ENCODE data around the gene HHIPL2.
"Not testable (repeated sequence)": the region's sequence is repeated elsewhere in the genome, so short reads cannot be mapped to it uniquely, and the experiment has no call there.

The HHIPL2 gene

DNA sequence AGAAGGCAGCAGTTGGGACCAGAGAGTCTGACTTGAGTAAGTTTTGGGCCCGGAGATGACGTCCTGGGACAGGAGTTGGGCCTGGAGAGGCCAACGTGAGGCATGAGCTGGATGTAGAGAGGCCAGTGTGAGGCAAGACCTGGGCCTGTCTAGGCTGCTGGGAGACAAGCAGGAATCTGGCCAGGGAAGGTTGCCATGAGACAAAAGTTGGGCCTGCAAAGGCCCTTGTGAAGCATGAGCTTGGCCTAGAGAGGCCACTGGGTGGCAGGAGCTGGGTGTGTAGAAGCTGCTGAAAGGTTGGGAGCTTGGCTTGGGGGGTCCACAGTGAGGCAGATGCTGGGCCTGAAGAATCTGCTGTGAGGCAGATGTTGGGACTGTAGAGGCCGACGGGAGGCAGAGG lies 71.5 kb downstream of the HHIPL2 start:
- not testable (repeated sequence) for ATAC-seq

DNA sequence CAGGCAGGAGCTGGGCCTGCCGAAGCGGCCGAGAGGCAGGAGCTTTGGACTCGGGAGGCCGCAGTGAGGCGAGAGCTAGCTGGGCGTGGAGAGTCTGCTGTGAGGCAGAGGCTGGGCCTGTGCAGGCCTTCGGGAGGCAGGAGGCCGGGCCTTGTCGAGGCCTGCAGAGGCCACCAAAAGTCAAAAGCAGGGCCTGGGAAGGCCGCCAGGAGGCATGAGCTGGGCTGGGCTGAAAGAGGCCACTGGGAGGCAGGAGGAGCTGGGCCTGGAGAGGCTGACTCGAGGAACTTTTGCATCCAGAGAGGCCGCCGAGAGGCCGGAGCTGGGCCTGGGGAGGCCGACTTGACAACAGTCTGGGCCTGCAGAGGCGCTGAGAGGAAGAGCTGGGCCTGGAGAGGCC lies 74.2 kb downstream of the HHIPL2 start:
- ATAC-seq: not testable (repeated sequence)

GRCh38 chr1:222472776-222473540 lies 74.9 kb downstream of the HHIPL2 start:
- not testable (repeated sequence) for ATAC-seq

Data from SK-N-SH treated with all-trans-retinoic acid at 6 μM for 48 hours (cell line).